ENCODE results near the gene MBTPS1.
"Not testable (repeated sequence)": the region's sequence is repeated elsewhere in the genome, so short reads cannot be mapped to it uniquely, and the experiment has no call there.

MBTPS1 gene

GRCh38 chr16:84136331-84137125 is 19.8 kb upstream of the MBTPS1 start:
- DNase-seq, result no peak

GRCh38 chr16:84132527-84133285 is 16.0 kb upstream of the MBTPS1 start:
- no peak for DNase-seq

- DNase-seq, result no peak
Measured at GRCh38 chr16:84131117-84131516, 14.4 kb upstream of the MBTPS1 start.

GRCh38 chr16:84124257-84125073 is 7.7 kb upstream of the MBTPS1 start:
- DNase-seq, result no peak

- DNase-seq, result no peak
Measured at GRCh38 chr16:84121007-84121406, 4.3 kb upstream of the MBTPS1 start.

GRCh38 chr16:84120023-84120422 is 3.3 kb upstream of the MBTPS1 start:
- DNase-seq, result no peak

GRCh38 chr16:84119368-84119767 is 2.6 kb upstream of the MBTPS1 start:
- DNase-seq, result no peak

- DNase-seq, result not testable (repeated sequence)
Measured at GRCh38 chr16:84118315-84118714, 1.6 kb upstream of the MBTPS1 start.

GRCh38 chr16:84117494-84117843 is 727 bp upstream of the MBTPS1 start:
- DNase-seq, result peak; percentile 45

- DNase-seq, result peak; percentile 57
Measured at GRCh38 chr16:84115919-84116719, 623 bp downstream of the MBTPS1 start.

GRCh38 chr16:84111949-84112348 is 4.8 kb downstream of the MBTPS1 start:
- not testable (repeated sequence) for DNase-seq

- no peak for DNase-seq
Measured at GRCh38 chr16:84111525-84111924, 5.2 kb downstream of the MBTPS1 start.

- DNase-seq, result no peak
Measured at GRCh38 chr16:84110527-84110926, 6.2 kb downstream of the MBTPS1 start.

GRCh38 chr16:84109598-84110335 is 7.0 kb downstream of the MBTPS1 start:
- no peak for DNase-seq

- DNase-seq, result no peak
Measured at GRCh38 chr16:84107921-84108320, 8.8 kb downstream of the MBTPS1 start.

- DNase-seq, result no peak
Measured at GRCh38 chr16:84105948-84106740, 10.6 kb downstream of the MBTPS1 start.

- no peak for DNase-seq
Measured at GRCh38 chr16:84105301-84105815, 11.4 kb downstream of the MBTPS1 start.

GRCh38 chr16:84104231-84104630 is 12.5 kb downstream of the MBTPS1 start:
- DNase-seq, result no peak

GRCh38 chr16:84103678-84104077 is 13.1 kb downstream of the MBTPS1 start:
- DNase-seq, result no peak

- DNase-seq, result no peak
Measured at GRCh38 chr16:84098939-84099338, 17.8 kb downstream of the MBTPS1 start.

Data from midbrain (tissue), 1 donor.